GM21717 (cell line): Measurements from ENCODE around the gene KIF3C.
"Not testable (repeated sequence)": the region's sequence is repeated elsewhere in the genome, so short reads cannot be mapped to it uniquely, and the experiment has no call there.

ENCODE experiments used
- ATAC-seq: cut with Tn5 transposase; IDR thresholded peaks from one replicate; pipeline ENCODE4 v1.9.1; 2021; ENCODE audit warnings: mild to moderate bottlenecking, moderate library complexity; ENCODE audit not compliant: unreplicated experiment

The KIF3C gene

GRCh38 chr2:25920786-25921415 is 61.4 kb downstream of the KIF3C start:
- no peak for ATAC-seq

- ATAC-seq = no peak
These were observed 62.0 kb downstream of the KIF3C start for GRCh38 chr2:25920336-25920735.

GRCh38 chr2:25917832-25918231 is 64.5 kb downstream of the KIF3C start:
- ATAC-seq = no peak

GRCh38 chr2:25917411-25917810 is 64.9 kb downstream of the KIF3C start:
- ATAC-seq = not testable (repeated sequence)

- not testable (repeated sequence) for ATAC-seq
These were observed 66.1 kb downstream of the KIF3C start for GRCh38 chr2:25915944-25916772.

- not testable (repeated sequence) for ATAC-seq
These were observed 66.9 kb downstream of the KIF3C start for GRCh38 chr2:25915411-25915810.

- ATAC-seq = not testable (repeated sequence)
These were observed 68.7 kb downstream of the KIF3C start for GRCh38 chr2:25913696-25913973.

- no peak for ATAC-seq
These were observed 69.2 kb downstream of the KIF3C start for GRCh38 chr2:25912851-25913695.

GRCh38 chr2:25909574-25909973 is 72.7 kb downstream of the KIF3C start:
- not testable (repeated sequence) for ATAC-seq

- no peak for ATAC-seq
These were observed 77.2 kb downstream of the KIF3C start for GRCh38 chr2:25905126-25905525.

- no peak for ATAC-seq
These were observed 79.0 kb downstream of the KIF3C start for GRCh38 chr2:25903216-25903776.

GRCh38 chr2:25899404-25899970 is 82.8 kb downstream of the KIF3C start:
- no peak for ATAC-seq

- no peak for ATAC-seq
These were observed 84.8 kb downstream of the KIF3C start for GRCh38 chr2:25897506-25897905.

- ATAC-seq = not testable (repeated sequence)
These were observed 86.0 kb downstream of the KIF3C start for GRCh38 chr2:25896308-25896707.

GRCh38 chr2:25895610-25896009 is 86.7 kb downstream of the KIF3C start:
- no peak for ATAC-seq

- ATAC-seq = no peak
These were observed 87.3 kb downstream of the KIF3C start for GRCh38 chr2:25895018-25895417.

- ATAC-seq = no peak
These were observed 88.0 kb downstream of the KIF3C start for GRCh38 chr2:25894135-25894830.

- no peak for ATAC-seq
These were observed 90.6 kb downstream of the KIF3C start for GRCh38 chr2:25891672-25892071.

- ATAC-seq = no peak
These were observed 94.6 kb downstream of the KIF3C start for GRCh38 chr2:25887624-25888242.

GRCh38 chr2:25885933-25886332 is 96.4 kb downstream of the KIF3C start:
- no peak for ATAC-seq
